A549 (cell line): Measurements from ENCODE around the gene NLK.

Experiments
- CHD2 ChIP-seq: fragments of 150-350 bp; IDR thresholded peaks from 2 replicates; pipeline ENCODE4 v1.6.1; 2014; ENCODE audit warnings: low read length; ENCODE audit not compliant: partially characterized antibody
- EP300 ChIP-seq, 2 experiments: fragments of >200 bp; sonication (Bioruptor Twin); formaldehyde crosslinking; IDR thresholded peaks; 2 replicates in 1 of 2; 3 replicates in 1 of 2; pipeline ENCODE4 v1.6.1; 2016 to 2017
- FOXS1 ChIP-seq: fragments of 250-450 bp; sonication (Bioruptor Pico); IDR thresholded peaks from 2 replicates; pipeline ENCODE4 v1.5.0; 2020; ENCODE audit warnings: mild to moderate bottlenecking, moderate library complexity
- HOXB5 ChIP-seq: fragments of 250-450 bp; sonication (Bioruptor Pico); IDR thresholded peaks from 2 replicates; pipeline ENCODE4 v1.5.0; 2020; ENCODE audit warnings: mild to moderate bottlenecking, moderate library complexity
- JUN ChIP-seq, 2 experiments: fragments of >200 bp; sonication (Bioruptor Twin); formaldehyde crosslinking; IDR thresholded peaks; 2 replicates in 1 of 2; 3 replicates in 1 of 2; pipeline ENCODE4 v1.6.1; 2016 to 2017
- MYC ChIP-seq: IDR thresholded peaks from 2 replicates; pipeline ENCODE4 v1.6.1; 2012; ENCODE audit warnings: mild to moderate bottlenecking, inconsistent platforms, low read length, improper control_type of control experiment, borderline replicate concordance
- POLR2A ChIP-seq: IDR thresholded peaks from 2 replicates; pipeline ENCODE4 v1.6.1; 2012; ENCODE audit warnings: mild to moderate bottlenecking, low read length
- RAD21 ChIP-seq, 2 experiments: fragments of >200 bp in 1 of 2; sonication (Bioruptor Twin) in 1 of 2; formaldehyde crosslinking in 1 of 2; IDR thresholded peaks in 1 of 2; conservative IDR thresholded peaks in 1 of 2; 2 replicates in 1 of 2; 3 replicates in 1 of 2; pipeline ENCODE4 v1.6.1; 2012 to 2018; ENCODE audit warnings: inconsistent platforms in 1 of 2
- TF ChIP-seq, protein P1 (sequence below): fragments of >200 bp; sonication (Bioruptor Twin); formaldehyde crosslinking; IDR thresholded peaks from 3 replicates; pipeline ENCODE4 v1.5.1; 2016
- TF ChIP-seq, protein P2 (sequence below): IDR thresholded peaks from 2 replicates; pipeline ENCODE4 v1.6.1; 2012
- TF ChIP-seq, protein P3 (sequence below): fragments of 200-600 bp; sonication (generic); IDR thresholded peaks from 2 replicates; pipeline ENCODE4 v1.6.1; 2016; ENCODE audit warnings: antibody characterized with exemption, mild to moderate bottlenecking, moderate library complexity
- TF ChIP-seq, protein P4 (sequence below): fragments of >200 bp; sonication (Bioruptor Twin); formaldehyde crosslinking; IDR thresholded peaks from 3 replicates; pipeline ENCODE4 v1.6.1; 2016

DNA sequence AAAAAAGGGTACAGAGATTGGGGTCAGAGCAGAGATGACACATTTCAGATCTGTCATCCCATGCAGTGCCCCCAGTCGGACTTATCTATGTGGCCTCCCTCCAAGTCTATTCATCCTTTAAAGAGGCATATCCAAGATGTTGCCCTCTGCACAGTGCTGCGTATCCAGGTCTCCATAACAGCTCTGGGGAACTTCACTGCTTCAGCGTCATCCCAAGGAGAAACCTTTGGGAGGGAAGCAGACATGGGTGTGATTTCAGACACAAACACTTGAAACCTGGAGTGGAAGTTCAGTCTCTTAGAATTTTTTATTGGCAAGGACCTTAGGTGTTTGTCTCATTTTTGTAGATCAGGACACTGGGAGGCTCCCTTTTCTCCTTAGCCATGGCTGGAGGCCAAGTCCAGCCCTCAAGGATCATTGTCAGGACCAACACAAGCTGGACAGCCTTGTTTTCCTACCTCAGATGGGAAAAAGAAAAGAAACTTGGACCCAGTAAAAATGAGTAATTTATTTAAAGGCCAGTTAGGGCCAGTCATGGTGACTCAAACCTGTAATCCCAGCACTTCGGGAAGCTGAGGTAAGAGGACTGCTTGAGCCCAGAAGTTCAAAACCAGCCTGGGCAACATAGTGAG, 23.9 kb upstream of the NLK start:
- TF ChIP-seq, protein P1, sequence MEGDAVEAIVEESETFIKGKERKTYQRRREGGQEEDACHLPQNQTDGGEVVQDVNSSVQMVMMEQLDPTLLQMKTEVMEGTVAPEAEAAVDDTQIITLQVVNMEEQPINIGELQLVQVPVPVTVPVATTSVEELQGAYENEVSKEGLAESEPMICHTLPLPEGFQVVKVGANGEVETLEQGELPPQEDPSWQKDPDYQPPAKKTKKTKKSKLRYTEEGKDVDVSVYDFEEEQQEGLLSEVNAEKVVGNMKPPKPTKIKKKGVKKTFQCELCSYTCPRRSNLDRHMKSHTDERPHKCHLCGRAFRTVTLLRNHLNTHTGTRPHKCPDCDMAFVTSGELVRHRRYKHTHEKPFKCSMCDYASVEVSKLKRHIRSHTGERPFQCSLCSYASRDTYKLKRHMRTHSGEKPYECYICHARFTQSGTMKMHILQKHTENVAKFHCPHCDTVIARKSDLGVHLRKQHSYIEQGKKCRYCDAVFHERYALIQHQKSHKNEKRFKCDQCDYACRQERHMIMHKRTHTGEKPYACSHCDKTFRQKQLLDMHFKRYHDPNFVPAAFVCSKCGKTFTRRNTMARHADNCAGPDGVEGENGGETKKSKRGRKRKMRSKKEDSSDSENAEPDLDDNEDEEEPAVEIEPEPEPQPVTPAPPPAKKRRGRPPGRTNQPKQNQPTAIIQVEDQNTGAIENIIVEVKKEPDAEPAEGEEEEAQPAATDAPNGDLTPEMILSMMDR, result no peak
- TF ChIP-seq, protein P2, sequence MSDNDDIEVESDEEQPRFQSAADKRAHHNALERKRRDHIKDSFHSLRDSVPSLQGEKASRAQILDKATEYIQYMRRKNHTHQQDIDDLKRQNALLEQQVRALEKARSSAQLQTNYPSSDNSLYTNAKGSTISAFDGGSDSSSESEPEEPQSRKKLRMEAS, result no peak
- no peak for TF ChIP-seq MYC
- TF ChIP-seq, protein P3, sequence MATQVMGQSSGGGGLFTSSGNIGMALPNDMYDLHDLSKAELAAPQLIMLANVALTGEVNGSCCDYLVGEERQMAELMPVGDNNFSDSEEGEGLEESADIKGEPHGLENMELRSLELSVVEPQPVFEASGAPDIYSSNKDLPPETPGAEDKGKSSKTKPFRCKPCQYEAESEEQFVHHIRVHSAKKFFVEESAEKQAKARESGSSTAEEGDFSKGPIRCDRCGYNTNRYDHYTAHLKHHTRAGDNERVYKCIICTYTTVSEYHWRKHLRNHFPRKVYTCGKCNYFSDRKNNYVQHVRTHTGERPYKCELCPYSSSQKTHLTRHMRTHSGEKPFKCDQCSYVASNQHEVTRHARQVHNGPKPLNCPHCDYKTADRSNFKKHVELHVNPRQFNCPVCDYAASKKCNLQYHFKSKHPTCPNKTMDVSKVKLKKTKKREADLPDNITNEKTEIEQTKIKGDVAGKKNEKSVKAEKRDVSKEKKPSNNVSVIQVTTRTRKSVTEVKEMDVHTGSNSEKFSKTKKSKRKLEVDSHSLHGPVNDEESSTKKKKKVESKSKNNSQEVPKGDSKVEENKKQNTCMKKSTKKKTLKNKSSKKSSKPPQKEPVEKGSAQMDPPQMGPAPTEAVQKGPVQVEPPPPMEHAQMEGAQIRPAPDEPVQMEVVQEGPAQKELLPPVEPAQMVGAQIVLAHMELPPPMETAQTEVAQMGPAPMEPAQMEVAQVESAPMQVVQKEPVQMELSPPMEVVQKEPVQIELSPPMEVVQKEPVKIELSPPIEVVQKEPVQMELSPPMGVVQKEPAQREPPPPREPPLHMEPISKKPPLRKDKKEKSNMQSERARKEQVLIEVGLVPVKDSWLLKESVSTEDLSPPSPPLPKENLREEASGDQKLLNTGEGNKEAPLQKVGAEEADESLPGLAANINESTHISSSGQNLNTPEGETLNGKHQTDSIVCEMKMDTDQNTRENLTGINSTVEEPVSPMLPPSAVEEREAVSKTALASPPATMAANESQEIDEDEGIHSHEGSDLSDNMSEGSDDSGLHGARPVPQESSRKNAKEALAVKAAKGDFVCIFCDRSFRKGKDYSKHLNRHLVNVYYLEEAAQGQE, result no peak
- no peak for TF ChIP-seq FOXS1 (CRISPR knock-in tag)
- no peak for TF ChIP-seq EP300 (IDR thresholded peaks at IDR 0.05)
- no peak for TF ChIP-seq POLR2A
- TF ChIP-seq JUN (IDR thresholded peaks at IDR 0.05), result no peak
- TF ChIP-seq, protein P4, sequence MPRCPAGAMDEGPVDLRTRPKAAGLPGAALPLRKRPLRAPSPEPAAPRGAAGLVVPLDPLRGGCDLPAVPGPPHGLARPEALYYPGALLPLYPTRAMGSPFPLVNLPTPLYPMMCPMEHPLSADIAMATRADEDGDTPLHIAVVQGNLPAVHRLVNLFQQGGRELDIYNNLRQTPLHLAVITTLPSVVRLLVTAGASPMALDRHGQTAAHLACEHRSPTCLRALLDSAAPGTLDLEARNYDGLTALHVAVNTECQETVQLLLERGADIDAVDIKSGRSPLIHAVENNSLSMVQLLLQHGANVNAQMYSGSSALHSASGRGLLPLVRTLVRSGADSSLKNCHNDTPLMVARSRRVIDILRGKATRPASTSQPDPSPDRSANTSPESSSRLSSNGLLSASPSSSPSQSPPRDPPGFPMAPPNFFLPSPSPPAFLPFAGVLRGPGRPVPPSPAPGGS, result no peak
- no peak for TF ChIP-seq HOXB5 (CRISPR knock-in tag)
- no peak for TF ChIP-seq CHD2
- TF ChIP-seq RAD21 (conservative IDR thresholded peaks at IDR 0.05 in 1 of 2, IDR thresholded peaks at IDR 0.05 in 1 of 2), result no peak
